AG09309 (cell line): Measurements from ENCODE around the gene MAGI1.

Source experiments
- DNase-seq: peaks from one replicate; pipeline ENCODE4 v3.0.0-alpha.2; 2010; ENCODE audit warnings: low read depth
- H3K4me3 ChIP-seq: 2 replicates; pipeline ENCODE4 v1.5.1; 2011; ENCODE audit warnings: mild to moderate bottlenecking, low read depth, low read length, moderate library complexity; ENCODE audit not compliant: control insufficient read depth
- CTCF ChIP-seq: IDR thresholded peaks from 2 replicates; pipeline ENCODE4 v1.5.1; 2011; ENCODE audit warnings: mild to moderate bottlenecking, low read depth, low read length, inconsistent platforms; ENCODE audit not compliant: insufficient read depth, control insufficient read depth; ENCODE audit errors: missing control alignments

MAGI1 gene

GRCh38 chr3:65873869-65874268, 164.8 kb downstream of the MAGI1 start:
- H3K4me3 ChIP-seq, result no peak overlapping the region
- no peak for DNase-seq
- no peak for TF ChIP-seq CTCF

GRCh38 chr3:65873028-65873427, 165.7 kb downstream of the MAGI1 start:
- no peak overlapping the region for H3K4me3 ChIP-seq
- no peak for TF ChIP-seq CTCF
- DNase-seq, result no peak

- no peak overlapping the region for H3K4me3 ChIP-seq
- TF ChIP-seq CTCF, result no peak
- no peak for DNase-seq
These were observed 167.2 kb downstream of the MAGI1 start for GRCh38 chr3:65871305-65872141.

- H3K4me3 ChIP-seq, result no peak overlapping the region
- TF ChIP-seq CTCF, result no peak
- DNase-seq, result no peak
These were observed 168.9 kb downstream of the MAGI1 start for GRCh38 chr3:65869798-65870197.

- DNase-seq, result no peak
- no peak for TF ChIP-seq CTCF
- no peak overlapping the region for H3K4me3 ChIP-seq
These were observed 171.1 kb downstream of the MAGI1 start for GRCh38 chr3:65867463-65868210.

- TF ChIP-seq CTCF, result no peak
These were observed 174.3 kb downstream of the MAGI1 start for GRCh38 chr3:65864357-65864904.

More at GRCh38 chr3:65864357-65864904, 174.3 kb downstream of the MAGI1 start:
- H3K4me3 ChIP-seq, result no peak overlapping the region
- DNase-seq, result no peak
